Measurements from ENCODE around the gene TMEM108. TPM values are rescaled to one million over a fixed set of nuclear protein-coding genes. Genes with fewer than 3 reads are reported as not detected.

TMEM108 gene
- total RNA-seq, 1 donor from 2014 or later = 15.4 TPM

- no peaks in the 10 kb centered on the region for H3K27me3 ChIP-seq
- no peak for DNase-seq
- H3K27ac ChIP-seq = no peak overlapping the region
- intact Hi-C loops (cut with DNase I) = no loop called here
- H3K4me1 ChIP-seq = no peaks in the 10 kb centered on the region
- no peak for ATAC-seq
- H3K36me3 ChIP-seq = peaks cover 5% of the 10 kb centered on the region
- TF ChIP-seq CTCF (IDR thresholded peaks at IDR 0.05) = no peak
- no peak overlapping the region for H3K4me3 ChIP-seq
- no peaks in the 10 kb centered on the region for H3K9me3 ChIP-seq
Observed at GRCh38 chr3:133047980-133048379, 9.8 kb downstream of the TMEM108 start.

GRCh38 chr3:133049491-133049890 is 11.3 kb downstream of the TMEM108 start:
- Histone ChIP-seq H3K36me3 (peaks cover 5% of the 10 kb centered on the region), H3K27ac (no peak overlapping the region), H3K4me1 (no peaks in the 10 kb centered on the region), H3K4me3 (no peak overlapping the region), H3K27me3 (no peaks in the 10 kb centered on the region), H3K9me3 (no peaks in the 10 kb centered on the region)
- DNase-seq (no peak), ATAC-seq (no peak)
- TF ChIP-seq CTCF (IDR thresholded peaks at IDR 0.05) = no peak
- intact Hi-C loops (cut with DNase I) = no loop called here

GRCh38 chr3:133050891-133051290 is 12.7 kb downstream of the TMEM108 start:
- Histone ChIP-seq H3K27me3 (no peaks in the 10 kb centered on the region), H3K4me1 (no peaks in the 10 kb centered on the region), H3K4me3 (no peak overlapping the region), H3K36me3 (peaks cover 5% of the 10 kb centered on the region), H3K27ac (no peak overlapping the region), H3K9me3 (no peaks in the 10 kb centered on the region)
- DNase-seq = no peak
- no peak for TF ChIP-seq CTCF (IDR thresholded peaks at IDR 0.05)
- no peak for ATAC-seq
- intact Hi-C loops (cut with DNase I) = no loop called here

- H3K27ac ChIP-seq = no peak overlapping the region
- no peaks in the 10 kb centered on the region for H3K36me3 ChIP-seq
- H3K27me3 ChIP-seq = no peaks in the 10 kb centered on the region
- no peak for TF ChIP-seq CTCF (IDR thresholded peaks at IDR 0.05)
- H3K4me1 ChIP-seq = no peaks in the 10 kb centered on the region
- ATAC-seq = no peak
- H3K4me3 ChIP-seq = no peak overlapping the region
- no peaks in the 10 kb centered on the region for H3K9me3 ChIP-seq
- DNase-seq = no peak
- intact Hi-C loops (cut with DNase I) = no loop called here
Observed at GRCh38 chr3:133053532-133053931, 15.3 kb downstream of the TMEM108 start.

GRCh38 chr3:133054586-133054985 is 16.4 kb downstream of the TMEM108 start:
- no peak for ATAC-seq
- intact Hi-C loops (cut with DNase I) = no loop called here
- no peaks in the 10 kb centered on the region for H3K4me1 ChIP-seq
- no peak for DNase-seq
- H3K27me3 ChIP-seq = no peaks in the 10 kb centered on the region
- no peak for TF ChIP-seq CTCF (IDR thresholded peaks at IDR 0.05)
- H3K27ac ChIP-seq = no peak overlapping the region
- no peaks in the 10 kb centered on the region for H3K36me3 ChIP-seq
- no peak overlapping the region for H3K4me3 ChIP-seq
- H3K9me3 ChIP-seq = no peaks in the 10 kb centered on the region

GRCh38 chr3:133055339-133055738 is 17.1 kb downstream of the TMEM108 start:
- H3K9me3 ChIP-seq = no peaks in the 10 kb centered on the region
- no peak overlapping the region for H3K4me3 ChIP-seq
- no peaks in the 10 kb centered on the region for H3K27me3 ChIP-seq
- ATAC-seq (no peak), DNase-seq (no peak)
- no peak overlapping the region for H3K27ac ChIP-seq
- H3K36me3 ChIP-seq = no peaks in the 10 kb centered on the region
- intact Hi-C loops (cut with DNase I) = no loop called here
- H3K4me1 ChIP-seq = no peaks in the 10 kb centered on the region
- no peak for TF ChIP-seq CTCF (IDR thresholded peaks at IDR 0.05)
